K562 (cell line): Measurements from ENCODE around the gene ADAMTS10.

Experiments used
- ESRRA ChIP-seq: fragments of 450-650 bp; IDR thresholded peaks from 2 replicates; pipeline ENCODE4 v1.6.1; 2014; ENCODE audit warnings: low read depth, mild to moderate bottlenecking, moderate library complexity, borderline replicate concordance
- NRF1 ChIP-seq, 2 experiments: fragments of 450-650 bp; IDR thresholded peaks in 1 of 2; conservative IDR thresholded peaks in 1 of 2; 2 replicates each; pipeline ENCODE4 v1.6.1; 2014; ENCODE audit warnings: mild to moderate bottlenecking in 2 of 2
- TF ChIP-seq, protein P1 (sequence below), 3 experiments: IDR thresholded peaks in 2 of 3; conservative IDR thresholded peaks in 1 of 3; 2 replicates each; pipeline ENCODE4 v1.5.1; 2011 to 2012; ENCODE audit warnings: low read length in 3 of 3, mild to moderate bottlenecking in 3 of 3, control low read depth in 2 of 3, improper control_type of control experiment in 1 of 3, inconsistent platforms in 1 of 3, low read depth in 1 of 3, mixed read lengths in 1 of 3, moderate library complexity in 1 of 3; ENCODE audit not compliant: insufficient read depth in 2 of 3
- TF ChIP-seq, protein P2 (sequence below): IDR thresholded peaks from 2 replicates; pipeline ENCODE4 v1.6.1; 2016; ENCODE audit warnings: missing genetic modification characterization, missing compliant biosample characterization

DNA sequence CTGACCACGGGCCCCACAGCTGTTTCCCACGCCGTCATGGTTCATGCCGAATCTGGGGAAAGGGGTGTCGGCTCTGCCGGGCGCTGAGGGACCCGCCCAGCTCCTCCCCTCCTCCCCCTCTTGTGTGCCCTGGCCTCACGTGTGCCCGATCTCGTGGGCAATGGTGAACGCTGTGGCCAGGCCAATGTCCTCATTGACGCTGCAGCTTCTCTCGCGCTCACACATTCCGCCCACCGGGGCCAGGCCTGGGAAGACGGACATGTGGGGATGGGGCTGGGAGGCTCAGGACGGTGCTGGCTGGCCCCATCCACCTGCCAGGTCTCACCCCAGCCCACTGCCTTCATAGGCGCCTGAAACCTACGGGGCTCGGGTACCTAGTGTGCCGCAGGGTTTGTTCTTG is 14.3 kb downstream of the ADAMTS10 start:
- TF ChIP-seq, protein P1, sequence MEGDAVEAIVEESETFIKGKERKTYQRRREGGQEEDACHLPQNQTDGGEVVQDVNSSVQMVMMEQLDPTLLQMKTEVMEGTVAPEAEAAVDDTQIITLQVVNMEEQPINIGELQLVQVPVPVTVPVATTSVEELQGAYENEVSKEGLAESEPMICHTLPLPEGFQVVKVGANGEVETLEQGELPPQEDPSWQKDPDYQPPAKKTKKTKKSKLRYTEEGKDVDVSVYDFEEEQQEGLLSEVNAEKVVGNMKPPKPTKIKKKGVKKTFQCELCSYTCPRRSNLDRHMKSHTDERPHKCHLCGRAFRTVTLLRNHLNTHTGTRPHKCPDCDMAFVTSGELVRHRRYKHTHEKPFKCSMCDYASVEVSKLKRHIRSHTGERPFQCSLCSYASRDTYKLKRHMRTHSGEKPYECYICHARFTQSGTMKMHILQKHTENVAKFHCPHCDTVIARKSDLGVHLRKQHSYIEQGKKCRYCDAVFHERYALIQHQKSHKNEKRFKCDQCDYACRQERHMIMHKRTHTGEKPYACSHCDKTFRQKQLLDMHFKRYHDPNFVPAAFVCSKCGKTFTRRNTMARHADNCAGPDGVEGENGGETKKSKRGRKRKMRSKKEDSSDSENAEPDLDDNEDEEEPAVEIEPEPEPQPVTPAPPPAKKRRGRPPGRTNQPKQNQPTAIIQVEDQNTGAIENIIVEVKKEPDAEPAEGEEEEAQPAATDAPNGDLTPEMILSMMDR (IDR thresholded peaks at IDR 0.05 in 2 of 3, conservative IDR thresholded peaks at IDR 0.05 in 1 of 3; ENCODE audit: insufficient read depth in 2 of 3, low read depth in 1 of 3, low read length in 3 of 3): no peak
- no peak for TF ChIP-seq ESRRA
- TF ChIP-seq NRF1 (conservative IDR thresholded peaks at IDR 0.05 in 1 of 2, IDR thresholded peaks at IDR 0.05 in 1 of 2): no peak
- TF ChIP-seq, protein P2, sequence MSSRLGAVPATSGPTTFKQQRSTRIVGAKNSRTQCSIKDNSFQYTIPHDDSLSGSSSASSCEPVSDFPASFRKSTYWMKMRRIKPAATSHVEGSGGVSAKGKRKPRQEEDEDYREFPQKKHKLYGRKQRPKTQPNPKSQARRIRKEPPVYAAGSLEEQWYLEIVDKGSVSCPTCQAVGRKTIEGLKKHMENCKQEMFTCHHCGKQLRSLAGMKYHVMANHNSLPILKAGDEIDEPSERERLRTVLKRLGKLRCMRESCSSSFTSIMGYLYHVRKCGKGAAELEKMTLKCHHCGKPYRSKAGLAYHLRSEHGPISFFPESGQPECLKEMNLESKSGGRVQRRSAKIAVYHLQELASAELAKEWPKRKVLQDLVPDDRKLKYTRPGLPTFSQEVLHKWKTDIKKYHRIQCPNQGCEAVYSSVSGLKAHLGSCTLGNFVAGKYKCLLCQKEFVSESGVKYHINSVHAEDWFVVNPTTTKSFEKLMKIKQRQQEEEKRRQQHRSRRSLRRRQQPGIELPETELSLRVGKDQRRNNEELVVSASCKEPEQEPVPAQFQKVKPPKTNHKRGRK (tag): no peak
